ENCODE data around the gene GRID2.
"Not testable (repeated sequence)": the region's sequence is repeated elsewhere in the genome, so short reads cannot be mapped to it uniquely, and the experiment has no call there.

The GRID2 gene

GRCh38 chr4:93529692-93530372 lies 1226.1 kb downstream of the GRID2 start:
- DNase-seq (ENCODE audit: low spot score): no peak

GRCh38 chr4:93532234-93532633 lies 1228.5 kb downstream of the GRID2 start:
- no peak for DNase-seq (ENCODE audit: low spot score)

DNA sequence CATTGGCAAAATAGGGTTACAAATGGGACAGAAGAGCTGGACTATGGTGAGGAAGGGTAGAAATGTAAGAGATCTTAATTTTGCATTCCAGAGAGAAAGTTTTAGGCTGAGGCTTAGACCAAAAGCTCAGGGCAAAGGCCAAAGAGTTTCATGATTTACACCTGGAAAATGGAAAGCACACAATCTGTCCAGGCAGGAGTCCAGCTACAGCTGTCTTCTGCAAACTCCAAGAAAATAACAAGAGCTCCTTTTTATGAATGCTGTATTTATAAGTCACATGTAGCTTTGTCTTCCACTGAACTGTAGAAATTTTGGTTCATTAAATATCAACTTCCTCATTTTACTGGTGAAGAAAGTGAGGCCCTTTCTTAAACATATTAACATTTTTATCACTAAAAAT lies 1236.8 kb downstream of the GRID2 start:
- DNase-seq (ENCODE audit: low spot score): no peak

DNA sequence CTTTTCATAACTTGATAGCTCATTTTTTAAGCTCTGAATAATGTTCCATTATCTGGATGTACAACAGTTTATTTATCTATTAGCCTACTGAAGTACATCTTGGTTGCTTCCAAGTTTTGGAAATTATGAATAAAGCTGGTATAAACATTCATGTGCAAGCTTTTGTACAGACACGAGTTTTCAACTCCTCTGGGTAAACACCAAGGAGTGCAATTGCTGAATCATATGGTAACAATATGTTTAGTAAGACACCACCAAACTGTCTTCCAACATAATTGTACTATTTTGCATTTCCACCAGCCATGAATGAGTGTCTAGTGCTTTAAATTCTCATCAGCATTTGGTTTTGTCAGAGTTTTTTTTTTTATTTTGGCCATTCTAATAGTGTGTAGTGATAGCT lies 1258.1 kb downstream of the GRID2 start:
- no peak for DNase-seq (ENCODE audit: low spot score)

- DNase-seq (ENCODE audit: low spot score): no peak
Observed at GRCh38 chr4:93568758-93569157, 1265.0 kb downstream of the GRID2 start.

DNA sequence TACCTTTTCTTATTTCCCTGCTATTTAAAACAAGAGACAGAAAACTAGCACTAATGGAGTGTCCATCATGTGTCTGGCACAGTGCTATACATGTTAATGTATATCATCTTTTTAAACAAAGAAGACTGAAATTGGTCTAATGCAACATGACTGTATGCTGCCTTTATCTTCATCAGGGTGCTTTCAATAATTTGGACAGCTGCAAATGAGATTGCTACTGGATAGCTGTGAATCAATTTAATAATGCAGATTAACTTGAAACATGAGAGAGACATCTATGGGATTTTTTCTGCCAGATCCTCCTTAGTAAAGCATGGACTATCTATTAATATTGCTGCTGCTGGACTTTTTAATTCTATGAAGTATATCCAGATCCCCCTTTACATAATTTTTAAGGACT lies 1269.5 kb downstream of the GRID2 start:
- no peak for DNase-seq (ENCODE audit: low spot score)

DNA sequence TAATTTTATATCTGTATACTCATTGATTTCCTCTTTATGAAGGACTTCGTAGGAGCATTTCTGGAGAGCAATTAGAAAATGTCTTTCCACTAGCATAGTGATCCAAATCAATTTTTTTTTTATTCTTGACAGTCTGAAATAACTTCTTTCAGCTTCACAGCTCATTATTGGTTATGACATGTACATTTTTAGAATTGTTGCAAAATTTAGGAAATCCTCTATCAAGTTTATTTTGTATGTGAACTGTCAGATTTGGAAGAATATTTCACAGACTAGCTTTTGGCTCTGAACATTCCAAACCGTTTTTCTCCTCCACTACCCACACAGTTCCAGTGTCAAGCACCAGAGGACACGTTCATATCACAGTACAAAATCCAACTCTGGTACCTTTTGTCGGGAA lies 1275.2 kb downstream of the GRID2 start:
- DNase-seq (ENCODE audit: low spot score): no peak

- no peak for DNase-seq (ENCODE audit: low spot score)
Observed at GRCh38 chr4:93605163-93605562, 1301.4 kb downstream of the GRID2 start.

- no peak for DNase-seq (ENCODE audit: low spot score)
Observed at GRCh38 chr4:93617606-93618005, 1313.8 kb downstream of the GRID2 start.

- no peak for DNase-seq (ENCODE audit: low spot score)
Observed at GRCh38 chr4:93633721-93634120, 1330.0 kb downstream of the GRID2 start.

DNA sequence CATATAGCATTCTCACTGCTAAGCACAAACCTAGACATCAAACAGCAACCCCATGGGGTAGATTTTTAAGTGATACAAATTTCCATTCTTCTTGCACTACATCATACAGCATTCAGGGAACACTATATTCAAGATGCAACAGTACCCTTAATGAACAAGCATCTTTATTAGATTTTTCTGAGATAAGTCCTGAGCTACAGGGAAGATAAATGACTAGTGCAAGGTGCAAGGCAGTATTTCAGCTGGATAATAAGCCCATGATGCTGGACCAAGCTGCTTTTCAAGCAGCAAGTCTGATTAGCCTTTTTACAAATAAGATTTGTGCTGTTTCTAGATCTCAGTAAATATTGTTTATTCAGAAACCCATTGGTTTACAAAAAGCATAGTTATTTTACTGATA lies 1332.2 kb downstream of the GRID2 start:
- no peak for DNase-seq (ENCODE audit: low spot score)

DNA sequence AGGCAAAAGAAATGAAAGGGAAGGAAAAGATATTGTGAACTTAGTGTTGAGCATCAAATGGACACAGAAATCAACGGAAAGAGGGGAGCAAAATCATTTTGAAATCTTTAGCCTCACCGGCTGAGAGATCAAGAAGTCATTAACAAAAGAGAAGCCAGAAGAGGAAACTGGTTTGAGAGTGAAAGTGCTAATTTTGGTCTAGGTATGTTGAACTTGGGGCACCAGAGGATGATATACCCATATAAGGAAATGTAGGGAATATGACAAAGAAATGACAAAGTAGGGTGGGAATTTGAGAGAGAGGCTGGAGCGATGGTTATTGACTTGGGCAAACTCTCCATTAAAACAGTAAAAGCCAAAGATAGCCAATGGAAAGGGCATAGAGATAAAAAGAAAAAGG lies 1341.4 kb downstream of the GRID2 start:
- DNase-seq (ENCODE audit: low spot score): no peak

- no peak for DNase-seq (ENCODE audit: low spot score)
Observed at GRCh38 chr4:93646233-93646930, 1342.6 kb downstream of the GRID2 start.

DNA sequence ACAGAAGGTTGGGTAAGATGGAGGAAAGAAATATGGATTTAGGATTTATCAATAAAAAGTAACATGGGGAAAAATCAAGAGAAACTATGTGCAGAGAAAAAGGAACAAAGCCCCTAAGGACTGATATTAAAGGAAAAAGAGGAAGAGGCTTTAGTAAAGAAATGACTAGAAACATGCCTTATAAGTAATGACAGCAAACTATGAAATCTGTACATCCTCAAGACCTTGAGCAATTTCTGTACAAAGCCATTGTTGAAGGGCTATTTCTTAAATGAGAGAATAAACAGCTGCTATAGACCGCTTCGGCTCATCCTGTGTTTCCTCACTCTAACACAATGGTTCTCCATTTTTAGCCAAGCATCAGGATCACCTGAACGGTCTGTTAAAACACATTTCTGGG lies 1344.5 kb downstream of the GRID2 start:
- DNase-seq (ENCODE audit: low spot score): no peak

DNA sequence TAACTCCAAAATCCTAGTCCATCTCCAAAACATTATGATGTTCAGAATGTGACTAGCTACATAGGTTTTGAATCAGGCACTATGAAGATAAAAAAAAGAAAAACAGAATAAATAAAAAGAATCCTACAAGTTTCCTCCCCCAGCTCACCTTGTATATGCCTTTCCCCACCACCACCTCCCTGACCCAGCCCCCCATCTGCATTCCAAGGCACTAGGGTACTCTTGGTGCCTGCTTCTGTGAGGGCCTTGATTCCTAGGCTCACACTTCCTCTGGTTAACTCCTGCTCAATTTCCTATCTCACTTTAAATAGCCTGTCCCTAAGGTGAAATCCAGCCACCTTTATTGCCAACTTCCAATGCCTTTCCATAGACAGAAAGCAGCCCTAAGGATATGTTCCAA lies 1346.1 kb downstream of the GRID2 start:
- DNase-seq (ENCODE audit: low spot score): no peak

DNA sequence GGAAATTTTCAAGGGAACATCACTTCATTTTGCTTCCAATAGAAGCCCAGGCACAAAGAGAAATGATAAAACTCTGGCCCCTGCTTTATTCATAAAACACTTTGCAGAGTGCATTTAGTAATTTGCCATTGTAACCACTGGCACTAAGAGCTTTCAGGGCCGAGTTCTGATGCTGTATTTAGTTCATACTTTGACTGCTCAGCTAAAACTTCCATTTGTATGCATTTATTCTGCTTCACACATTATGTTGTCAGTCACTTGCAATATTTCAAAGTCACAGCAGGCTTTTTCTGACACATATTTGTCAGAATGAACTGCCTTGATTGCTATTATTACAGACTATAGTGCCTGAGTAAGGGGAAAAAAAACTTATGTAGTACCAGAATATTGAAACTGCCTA lies 1350.4 kb downstream of the GRID2 start:
- DNase-seq (ENCODE audit: low spot score): no peak

- no peak for DNase-seq (ENCODE audit: low spot score)
Observed at GRCh38 chr4:93657527-93657926, 1353.8 kb downstream of the GRID2 start.

- no peak for DNase-seq (ENCODE audit: low spot score)
Observed at GRCh38 chr4:93658443-93658842, 1354.7 kb downstream of the GRID2 start.

DNA sequence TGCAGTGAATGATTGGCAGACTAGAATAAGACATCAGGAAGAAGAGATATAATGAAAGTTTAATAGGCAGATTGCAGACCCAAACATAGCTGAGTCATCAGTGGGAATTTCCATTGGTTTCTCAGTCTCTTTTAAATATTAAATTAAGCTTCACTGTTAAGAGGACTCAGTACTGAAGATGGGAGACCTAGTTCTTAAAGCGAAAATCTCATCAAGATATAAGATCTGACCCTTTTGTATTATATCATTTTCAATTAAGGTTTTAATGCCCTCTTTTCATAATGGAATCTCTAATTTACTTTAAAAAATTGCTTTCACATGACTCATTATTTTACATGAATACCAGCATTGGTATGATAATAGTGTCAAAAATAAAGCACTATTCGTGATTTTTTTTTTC lies 1355.9 kb downstream of the GRID2 start:
- no peak for DNase-seq (ENCODE audit: low spot score)

GRCh38 chr4:93660036-93660435 lies 1356.3 kb downstream of the GRID2 start:
- no peak for DNase-seq (ENCODE audit: low spot score)

GRCh38 chr4:93670434-93670833 lies 1366.7 kb downstream of the GRID2 start:
- DNase-seq (ENCODE audit: low spot score): no peak

GRCh38 chr4:93671093-93671492 lies 1367.3 kb downstream of the GRID2 start:
- DNase-seq (ENCODE audit: low spot score): no peak

GRCh38 chr4:93676937-93677336 lies 1373.2 kb downstream of the GRID2 start:
- not testable (repeated sequence) for DNase-seq (ENCODE audit: low spot score)

- no peak for DNase-seq (ENCODE audit: low spot score)
Observed at GRCh38 chr4:93684571-93684970, 1380.8 kb downstream of the GRID2 start.

Data from hematopoietic multipotent progenitor cell treated with erythropoietin and hydrocortisone succinate and interleukin-3 and kit ligand, for 17 days (in vitro differentiated cells).